Liver (tissue), 9 donors: ENCODE data around the gene SRRM1. TPM values are rescaled to one million over a fixed set of nuclear protein-coding genes. Genes with fewer than 3 reads are reported as not detected.

Experiments
- DNase-seq: peaks from one replicate; pipeline ENCODE4 v3.0.0-alpha.2; 2017; ENCODE audit warnings: low spot score
- H3K27ac ChIP-seq, 2 donors: one replicate each; pipeline ENCODE4 v1.7.0; 2013; ENCODE audit warnings: inconsistent platforms in 2 of 2, low read length in 2 of 2, control low read depth in 1 of 2, low read depth in 1 of 2, mild to moderate bottlenecking in 1 of 2
- H3K27me3 ChIP-seq, 4 donors: one replicate each; pipeline versions ENCODE4 v1.6.1 to v1.7.0; 2013; ENCODE audit warnings: low read length in 3 of 4, inconsistent platforms in 1 of 4, mild to moderate bottlenecking in 1 of 4, moderate library complexity in 1 of 4; ENCODE audit not compliant: control insufficient read depth in 4 of 4, insufficient read depth in 4 of 4
- H3K36me3 ChIP-seq, 4 donors: one replicate each; pipeline versions ENCODE4 v1.6.1 to v1.7.0; 2013; ENCODE audit warnings: low read length in 3 of 4, mild to moderate bottlenecking in 3 of 4, low read depth in 1 of 4, moderate library complexity in 1 of 4; ENCODE audit not compliant: control insufficient read depth in 4 of 4, insufficient read depth in 3 of 4
- H3K4me1 ChIP-seq, 4 donors: one replicate each; pipeline versions ENCODE4 v1.6.1 to v1.7.0; 2013; ENCODE audit warnings: low read length in 3 of 4, mild to moderate bottlenecking in 3 of 4, moderate library complexity in 1 of 4; ENCODE audit not compliant: control insufficient read depth in 4 of 4, insufficient read depth in 4 of 4
- H3K4me3 ChIP-seq, 3 donors: one replicate each; pipeline versions ENCODE4 v1.6.1 to v1.7.0; 2013; ENCODE audit warnings: low read length in 3 of 3, control low read depth in 1 of 3, low read depth in 1 of 3, mild to moderate bottlenecking in 1 of 3
- H3K9ac ChIP-seq, 2 donors: one replicate each; pipeline ENCODE4 v1.7.0; 2013; ENCODE audit warnings: low read length in 2 of 2, mild to moderate bottlenecking in 2 of 2, moderate library complexity in 2 of 2, control low read depth in 1 of 2, low read depth in 1 of 2
- H3K9me3 ChIP-seq, 4 donors: one replicate each; pipeline versions ENCODE4 v1.6.1 to v1.7.0; 2013; ENCODE audit warnings: low read length in 3 of 4; ENCODE audit not compliant: control insufficient read depth in 4 of 4
- ATF3 ChIP-seq: IDR thresholded peaks from 2 replicates; pipeline ENCODE4 v1.6.1; 2016; ENCODE audit warnings: antibody characterized with exemption
- CTCF ChIP-seq: fragments of 150-350 bp; IDR thresholded peaks from 2 replicates; pipeline ENCODE4 v1.5.1; 2017; ENCODE audit warnings: improper control_type of control experiment, low read depth, low read length; ENCODE audit not compliant: missing input control
- EGR1 ChIP-seq, 2 donors: IDR thresholded peaks; 2 replicates each; pipeline ENCODE4 v1.6.1; 2016 to 2018; ENCODE audit warnings: antibody characterized with exemption in 2 of 2, low read depth in 2 of 2
- FOXA2 ChIP-seq: IDR thresholded peaks from 2 replicates; pipeline ENCODE4 v1.6.1; 2016; ENCODE audit warnings: antibody characterized with exemption
- GABPA ChIP-seq, 2 donors: IDR thresholded peaks in 1 of 2; conservative IDR thresholded peaks in 1 of 2; 2 replicates each; pipeline ENCODE4 v1.6.1; 2016; ENCODE audit warnings: antibody characterized with exemption in 2 of 2, mild to moderate bottlenecking in 1 of 2, moderate library complexity in 1 of 2
- HNF4A ChIP-seq, 2 donors: conservative IDR thresholded peaks; 2 replicates each; pipeline ENCODE4 v1.6.1; 2016; ENCODE audit warnings: antibody characterized with exemption in 2 of 2, mild to moderate bottlenecking in 2 of 2
- HNF4G ChIP-seq: IDR thresholded peaks from 2 replicates; pipeline ENCODE4 v1.6.1; 2016; ENCODE audit warnings: antibody characterized with exemption
- JUND ChIP-seq, 2 donors: IDR thresholded peaks; 2 replicates each; pipeline ENCODE4 v1.6.1; 2016; ENCODE audit warnings: antibody characterized with exemption in 2 of 2
- MAX ChIP-seq: IDR thresholded peaks from 2 replicates; pipeline ENCODE4 v1.6.1; 2016; ENCODE audit warnings: antibody characterized with exemption
- NR2F2 ChIP-seq: IDR thresholded peaks from 2 replicates; pipeline ENCODE4 v1.6.1; 2016; ENCODE audit warnings: antibody characterized with exemption
- RAD21 ChIP-seq, 2 donors: IDR thresholded peaks; 2 replicates each; pipeline ENCODE4 v1.6.1; 2016; ENCODE audit warnings: antibody characterized with exemption in 2 of 2, mild to moderate bottlenecking in 2 of 2
- REST ChIP-seq: IDR thresholded peaks from 2 replicates; pipeline ENCODE4 v1.6.1; 2016; ENCODE audit warnings: antibody characterized with exemption, mild to moderate bottlenecking
- RXRA ChIP-seq, 2 donors: IDR thresholded peaks; 2 replicates each; pipeline ENCODE4 v1.6.1; 2017 to 2018; ENCODE audit warnings: antibody characterized with exemption in 2 of 2, mild to moderate bottlenecking in 1 of 2
- SP1 ChIP-seq: IDR thresholded peaks from 2 replicates; pipeline ENCODE4 v1.6.1; 2018; ENCODE audit warnings: antibody characterized with exemption, mild to moderate bottlenecking
- TAF1 ChIP-seq: conservative IDR thresholded peaks from 2 replicates; pipeline ENCODE4 v1.6.1; 2016; ENCODE audit warnings: antibody characterized with exemption, mild to moderate bottlenecking
- YY1 ChIP-seq: IDR thresholded peaks from 2 replicates; pipeline ENCODE4 v1.6.1; 2016; ENCODE audit warnings: antibody characterized with exemption, mild to moderate bottlenecking
- ZBTB33 ChIP-seq: IDR thresholded peaks from 2 replicates; pipeline ENCODE4 v1.6.1; 2016; ENCODE audit warnings: antibody characterized with exemption
- WGBS: extraction: QIAGEN DNeasy Blood & Tissue Kit; methylation state at CpG from one replicate; pipeline ENCODE4 v1.1.7; 2013; 5-methylcytosine and 5-hydroxymethylcytosine counted together
- polyA plus RNA-seq, 2 donors: library from polyadenylated mRNA; stranded (reverse) in 1 of 2; unstranded in 1 of 2; fragments of 200-250 nt in 1 of 2; fragments of >200 nt in 1 of 2; fragmentation: Nextera tagmentation in 1 of 2; extraction: Ambion mirVana in 1 of 2; gene quantifications; one replicate each; pipeline versions ENCODE4 v1.2.1 to v1.2.3, GENCODE V29; 2013 to 2015
- total RNA-seq, 2 donors: library from RNA; depleted of rRNA; stranded (reverse); fragments of >200 nt; gene quantifications; one replicate each; pipeline ENCODE4 v1.2.3, GENCODE V29; 2014
- donor health status: healthy.
- donor health status: healthy.
- donor health status: healthy.
- donor health status: healthy.
- donor health status: healthy.

Gene SRRM1
- total and polyA plus RNA-seq, 4 donors = 18.4 to 66.0 (median 31.6) TPM

GRCh38 chr1:24596401-24596880, 46.7 kb upstream of the SRRM1 start (continued):
- TF ChIP-seq CTCF (no peak), JUND (IDR thresholded peaks at IDR 0.05) (no peak), RAD21 (IDR thresholded peaks at IDR 0.05) (no peak), MAX (no peak), YY1 (no peak)

GRCh38 chr1:24599265-24599664, 43.8 kb upstream of the SRRM1 start:
- no peak for DNase-seq
- no peaks in the 10 kb centered on the region for H3K9me3 ChIP-seq
- no peak overlapping the region for H3K27ac ChIP-seq
- H3K36me3 ChIP-seq = no peaks in the 10 kb centered on the region
- no peaks in the 10 kb centered on the region for H3K4me1 ChIP-seq
- H3K27me3 ChIP-seq = no peaks in the 10 kb centered on the region
- 94% methylated on average over 3 of the region's 3 CpGs for WGBS
- no peak for TF ChIP-seq EGR1 (IDR thresholded peaks at IDR 0.05; ENCODE audit: low read depth in 2 of 2)
- TF ChIP-seq ZBTB33 = no peak
- TF ChIP-seq NR2F2 = no peak
- no peak for TF ChIP-seq JUND (IDR thresholded peaks at IDR 0.05)
- no peak for TF ChIP-seq REST
- TF ChIP-seq RXRA (IDR thresholded peaks at IDR 0.05) = no peak
- TF ChIP-seq YY1 = no peak
- no peak for TF ChIP-seq ATF3
- TF ChIP-seq HNF4A (conservative IDR thresholded peaks at IDR 0.05) = no peak
- TF ChIP-seq FOXA2 = no peak
- no peak overlapping the region for H3K9ac ChIP-seq
- no peak overlapping the region for H3K4me3 ChIP-seq

GRCh38 chr1:24600551-24600950, 42.6 kb upstream of the SRRM1 start:
- no peak overlapping the region for H3K27ac ChIP-seq
- 77% methylated on average over 5 of the region's 5 CpGs for WGBS
- H3K36me3 ChIP-seq = no peaks in the 10 kb centered on the region
- H3K27me3 ChIP-seq = no peaks in the 10 kb centered on the region
- DNase-seq = no peak
- no peak overlapping the region for H3K4me3 ChIP-seq
- TF ChIP-seq RXRA (IDR thresholded peaks at IDR 0.05) = no peak
- no peak for TF ChIP-seq GABPA (IDR thresholded peaks at IDR 0.05 in 1 of 2, conservative IDR thresholded peaks at IDR 0.05 in 1 of 2)
- no peak for TF ChIP-seq YY1
- TF ChIP-seq TAF1 = no peak
- no peak for TF ChIP-seq JUND (IDR thresholded peaks at IDR 0.05)
- TF ChIP-seq HNF4A (conservative IDR thresholded peaks at IDR 0.05) = no peak
- TF ChIP-seq REST = no peak
- TF ChIP-seq SP1 = no peak
- no peak for TF ChIP-seq HNF4G
- no peak for TF ChIP-seq FOXA2
- H3K4me1 ChIP-seq = peaks cover 0 to 3% (median under 1%) of the 10 kb centered on the region in 4 donors
- no peak overlapping the region for H3K9ac ChIP-seq
- H3K9me3 ChIP-seq = no peaks in the 10 kb centered on the region
